SK-MEL-5 (cell line): Measurements from ENCODE around the gene UBE3C. TPM values are rescaled to one million over a fixed set of nuclear protein-coding genes. Genes with fewer than 3 reads are reported as not detected.
"Not testable (repeated sequence)": the region's sequence is repeated elsewhere in the genome, so short reads cannot be mapped to it uniquely, and the experiment has no call there.

ENCODE experiments used
- DNase-seq: peaks from one replicate; pipeline ENCODE4 v3.0.0-alpha.2; 2016; ENCODE audit warnings: low read depth, low spot score
- in situ Hi-C: cut with HindIII; loops from 2 replicates; pipeline ENCODE4 v1.10.0; 2016; ENCODE audit warnings: low sequenced_read_pairs, high pct_unique_total_duplicates, low pct_unique_long_range_greater_than_20kb
- total RNA-seq: library from RNA; depleted of rRNA; stranded (reverse); fragments of >200 nt; shearing (Covaris generic); gene quantifications from 2 replicates; pipeline ENCODE4 v1.2.3, GENCODE V29; 2014

Gene UBE3C
- total RNA-seq, 1 experiment from 2014 or later = 142 TPM

- in situ Hi-C loops = no loop called here
Observed at GRCh38 chr7:157125376-157126223, 13.1 kb upstream of the UBE3C start.

GRCh38 chr7:157126921-157127320 is 11.8 kb upstream of the UBE3C start:
- in situ Hi-C loops = no loop called here
- DNase-seq = no peak

More at GRCh38 chr7:157125376-157126223, 13.1 kb upstream of the UBE3C start:
- no peak for DNase-seq

GRCh38 chr7:157129200-157129599 is 9.5 kb upstream of the UBE3C start:
- DNase-seq = no peak
- in situ Hi-C loops = no loop called here

GRCh38 chr7:157129907-157130460 is 8.7 kb upstream of the UBE3C start:
- no peak for DNase-seq
- in situ Hi-C loops = no loop called here

GRCh38 chr7:157130849-157131248 is 7.9 kb upstream of the UBE3C start:
- in situ Hi-C loops, DNase-seq: not testable (repeated sequence)

- in situ Hi-C loops = no loop called here
- peak; percentile 38 for DNase-seq
Observed at GRCh38 chr7:157132796-157133195, 5.9 kb upstream of the UBE3C start.

GRCh38 chr7:157133304-157133703 is 5.4 kb upstream of the UBE3C start:
- in situ Hi-C loops = no loop called here
- no peak for DNase-seq

- in situ Hi-C loops = no loop called here
- peak; percentile 52 for DNase-seq
Observed at GRCh38 chr7:157136372-157136771, 2.4 kb upstream of the UBE3C start.

GRCh38 chr7:157138101-157138423 is 664 bp upstream of the UBE3C start:
- no peak for DNase-seq
- in situ Hi-C loops = no loop called here

- no peak for DNase-seq
- in situ Hi-C loops = no loop called here
Observed at GRCh38 chr7:157139111-157139809, 534 bp downstream of the UBE3C start.

GRCh38 chr7:157139810-157140510 is 1.2 kb downstream of the UBE3C start:
- in situ Hi-C loops = no loop called here
- DNase-seq = peak; percentile 23

- in situ Hi-C loops = no loop called here
- no peak for DNase-seq
Observed at GRCh38 chr7:157140511-157140905, 1.8 kb downstream of the UBE3C start.

GRCh38 chr7:157141525-157142060 is 2.9 kb downstream of the UBE3C start:
- in situ Hi-C loops = no loop called here
- no peak for DNase-seq

GRCh38 chr7:157143788-157144187 is 5.1 kb downstream of the UBE3C start:
- in situ Hi-C loops = no loop called here
- no peak for DNase-seq

- DNase-seq = no peak
- in situ Hi-C loops = no loop called here
Observed at GRCh38 chr7:157149317-157149716, 10.6 kb downstream of the UBE3C start.

- in situ Hi-C loops = no loop called here
- DNase-seq = no peak
Observed at GRCh38 chr7:157150882-157151281, 12.2 kb downstream of the UBE3C start.

- in situ Hi-C loops = no loop called here
Observed at GRCh38 chr7:157151626-157152339, 13.1 kb downstream of the UBE3C start.

More at GRCh38 chr7:157151626-157152339, 13.1 kb downstream of the UBE3C start:
- no peak for DNase-seq
